Measurements from ENCODE around the gene ALOX15B.
"Not testable (repeated sequence)": the region's sequence is repeated elsewhere in the genome, so short reads cannot be mapped to it uniquely, and the experiment has no call there.

The ALOX15B gene

GRCh38 chr17:8066841-8067775, 28.2 kb downstream of the ALOX15B start:
- no peak for DNase-seq

GRCh38 chr17:8067806-8068205, 28.9 kb downstream of the ALOX15B start:
- DNase-seq: no peak

GRCh38 chr17:8068736-8069586, 30.1 kb downstream of the ALOX15B start:
- no peak for DNase-seq

- DNase-seq: no peak
Measured at GRCh38 chr17:8069587-8069860, 30.7 kb downstream of the ALOX15B start.

GRCh38 chr17:8071496-8071895, 32.6 kb downstream of the ALOX15B start:
- DNase-seq: no peak

GRCh38 chr17:8072341-8072728, 33.5 kb downstream of the ALOX15B start:
- DNase-seq: no peak

- no peak for DNase-seq
Measured at GRCh38 chr17:8072729-8073461, 34.0 kb downstream of the ALOX15B start.

- peak in 1 of 2 experiments; percentile 55 for DNase-seq
Measured at GRCh38 chr17:8073627-8074484, 35.0 kb downstream of the ALOX15B start.

GRCh38 chr17:8074554-8074953, 35.7 kb downstream of the ALOX15B start:
- no peak for DNase-seq

GRCh38 chr17:8075081-8075480, 36.2 kb downstream of the ALOX15B start:
- no peak for DNase-seq

GRCh38 chr17:8075574-8076342, 36.9 kb downstream of the ALOX15B start:
- DNase-seq: no peak

- DNase-seq: no peak
Measured at GRCh38 chr17:8076502-8077266, 37.8 kb downstream of the ALOX15B start.

- DNase-seq: not testable (repeated sequence)
Measured at GRCh38 chr17:8077939-8078338, 39.1 kb downstream of the ALOX15B start.

GRCh38 chr17:8079291-8080207, 40.7 kb downstream of the ALOX15B start:
- peak; percentile 54 to 83 for DNase-seq

GRCh38 chr17:8080208-8080798, 41.4 kb downstream of the ALOX15B start:
- DNase-seq: no peak

- DNase-seq: no peak
Measured at GRCh38 chr17:8080799-8081219, 42.0 kb downstream of the ALOX15B start.

GRCh38 chr17:8081876-8082275, 43.0 kb downstream of the ALOX15B start:
- DNase-seq: no peak

- DNase-seq: no peak
Measured at GRCh38 chr17:8082292-8082691, 43.4 kb downstream of the ALOX15B start.

GRCh38 chr17:8084250-8084649, 45.4 kb downstream of the ALOX15B start:
- no peak for DNase-seq
